ENCODE measurements around the gene SLFN12L. TPM values are rescaled to one million over a fixed set of nuclear protein-coding genes. Genes with fewer than 3 reads are reported as not detected.
"Not testable (repeated sequence)": the region's sequence is repeated elsewhere in the genome, so short reads cannot be mapped to it uniquely, and the experiment has no call there.

Gene SLFN12L
- total RNA-seq, 1 donor from 2014 or later = 12.3 TPM

DNA sequence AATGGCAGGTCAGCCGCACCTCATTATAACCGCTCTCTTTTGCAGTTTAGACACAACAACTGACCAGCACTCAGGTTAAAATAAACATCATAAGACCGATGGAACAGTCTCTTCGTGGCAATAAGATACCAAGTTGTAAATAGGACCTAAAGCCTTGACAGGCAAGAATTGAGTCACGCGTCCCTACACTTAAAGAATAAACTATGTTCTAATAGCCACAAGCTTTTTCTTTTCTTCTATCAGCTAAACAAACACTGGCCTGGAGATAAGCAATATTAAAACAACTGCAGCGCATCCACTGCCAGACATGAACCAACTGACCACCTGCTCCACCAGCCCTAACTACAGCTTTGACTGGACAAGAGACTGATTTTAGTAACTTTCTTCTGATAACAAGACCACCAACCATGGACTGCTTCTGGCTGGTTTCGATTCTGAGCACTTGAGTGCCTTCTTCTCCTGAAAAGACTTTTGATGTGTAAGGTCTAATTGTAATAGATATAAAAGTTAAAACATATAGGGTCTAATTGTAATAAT, 17.5 kb downstream of the SLFN12L start:
- no peaks in the 10 kb centered on the region for H3K9me3 ChIP-seq
- H3K36me3 ChIP-seq = no peaks in the 10 kb centered on the region
- no peak overlapping the region for H3K27ac ChIP-seq
- H3K27me3 ChIP-seq = no peaks in the 10 kb centered on the region
- no peaks in the 10 kb centered on the region for H3K4me1 ChIP-seq
- TF ChIP-seq POLR2A (IDR thresholded peaks at IDR 0.05) = no peak
- TF ChIP-seq POLR2AphosphoS5 (IDR thresholded peaks at IDR 0.05; ENCODE audit: insufficient read depth in 1 of 2, low read depth in 1 of 2) = no peak
- TF ChIP-seq, protein P1, sequence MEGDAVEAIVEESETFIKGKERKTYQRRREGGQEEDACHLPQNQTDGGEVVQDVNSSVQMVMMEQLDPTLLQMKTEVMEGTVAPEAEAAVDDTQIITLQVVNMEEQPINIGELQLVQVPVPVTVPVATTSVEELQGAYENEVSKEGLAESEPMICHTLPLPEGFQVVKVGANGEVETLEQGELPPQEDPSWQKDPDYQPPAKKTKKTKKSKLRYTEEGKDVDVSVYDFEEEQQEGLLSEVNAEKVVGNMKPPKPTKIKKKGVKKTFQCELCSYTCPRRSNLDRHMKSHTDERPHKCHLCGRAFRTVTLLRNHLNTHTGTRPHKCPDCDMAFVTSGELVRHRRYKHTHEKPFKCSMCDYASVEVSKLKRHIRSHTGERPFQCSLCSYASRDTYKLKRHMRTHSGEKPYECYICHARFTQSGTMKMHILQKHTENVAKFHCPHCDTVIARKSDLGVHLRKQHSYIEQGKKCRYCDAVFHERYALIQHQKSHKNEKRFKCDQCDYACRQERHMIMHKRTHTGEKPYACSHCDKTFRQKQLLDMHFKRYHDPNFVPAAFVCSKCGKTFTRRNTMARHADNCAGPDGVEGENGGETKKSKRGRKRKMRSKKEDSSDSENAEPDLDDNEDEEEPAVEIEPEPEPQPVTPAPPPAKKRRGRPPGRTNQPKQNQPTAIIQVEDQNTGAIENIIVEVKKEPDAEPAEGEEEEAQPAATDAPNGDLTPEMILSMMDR (IDR thresholded peaks at IDR 0.05) = no peak
- no peak for DNase-seq (ENCODE audit: extremely low spot score in 2 of 2)
- no peak overlapping the region for H3K4me3 ChIP-seq
- intact Hi-C loops (cut with DNase I) = no loop called here

DNA sequence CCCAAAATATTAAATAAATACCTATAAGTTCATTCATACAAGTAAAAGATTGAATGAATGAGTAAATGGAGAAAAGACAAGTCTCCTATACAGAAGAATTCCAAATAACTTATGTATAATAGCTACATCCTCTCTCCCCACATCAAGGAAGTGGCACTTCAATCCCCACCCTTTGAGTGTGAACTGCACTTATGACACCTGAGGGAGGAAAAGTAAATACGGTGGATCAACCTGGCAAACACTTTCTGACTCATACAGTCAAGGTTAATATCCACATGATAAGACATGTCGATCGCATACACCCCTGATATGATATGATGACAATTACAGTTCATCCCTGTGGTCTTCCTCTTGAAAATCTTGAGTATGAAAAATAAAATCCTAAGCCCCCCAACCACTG, 18.0 kb downstream of the SLFN12L start:
- H3K27ac ChIP-seq = no peak overlapping the region
- H3K36me3 ChIP-seq = no peaks in the 10 kb centered on the region
- intact Hi-C loops (cut with DNase I) = no loop called here
- H3K27me3 ChIP-seq = no peaks in the 10 kb centered on the region
- no peak overlapping the region for H3K4me3 ChIP-seq
- no peaks in the 10 kb centered on the region for H3K9me3 ChIP-seq
- H3K4me1 ChIP-seq = no peaks in the 10 kb centered on the region
- TF ChIP-seq POLR2A (IDR thresholded peaks at IDR 0.05) (no peak), POLR2AphosphoS5 (IDR thresholded peaks at IDR 0.05; ENCODE audit: insufficient read depth in 1 of 2, low read depth in 1 of 2) (no peak)
- TF ChIP-seq, protein P1 (IDR thresholded peaks at IDR 0.05) = no peak
- DNase-seq (ENCODE audit: extremely low spot score in 2 of 2) = no peak

DNA sequence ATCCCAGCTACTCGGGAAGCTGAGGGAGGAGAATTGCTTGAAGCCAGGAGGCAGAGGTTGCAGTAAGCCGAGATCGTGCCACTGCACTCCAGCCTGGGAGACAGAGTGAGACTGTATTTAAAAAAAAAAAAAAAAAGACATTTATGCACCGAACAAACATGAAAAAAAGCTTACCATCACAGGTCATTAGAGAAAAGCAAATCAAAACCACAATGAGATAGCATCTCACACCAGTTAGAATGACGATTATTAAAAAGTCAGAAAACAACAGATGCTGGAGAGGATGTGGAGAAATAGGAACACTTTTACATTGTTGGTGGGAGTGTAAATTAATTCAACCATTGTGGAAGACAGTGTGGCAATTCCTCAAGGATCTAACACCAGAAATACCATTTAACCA, 19.0 kb downstream of the SLFN12L start:
- H3K27ac ChIP-seq; H3K4me3 ChIP-seq; intact Hi-C loops (cut with DNase I); H3K9me3 ChIP-seq; H3K27me3 ChIP-seq; H3K36me3 ChIP-seq; H3K4me1 ChIP-seq; DNase-seq (ENCODE audit: extremely low spot score in 2 of 2): not testable (repeated sequence)

DNA sequence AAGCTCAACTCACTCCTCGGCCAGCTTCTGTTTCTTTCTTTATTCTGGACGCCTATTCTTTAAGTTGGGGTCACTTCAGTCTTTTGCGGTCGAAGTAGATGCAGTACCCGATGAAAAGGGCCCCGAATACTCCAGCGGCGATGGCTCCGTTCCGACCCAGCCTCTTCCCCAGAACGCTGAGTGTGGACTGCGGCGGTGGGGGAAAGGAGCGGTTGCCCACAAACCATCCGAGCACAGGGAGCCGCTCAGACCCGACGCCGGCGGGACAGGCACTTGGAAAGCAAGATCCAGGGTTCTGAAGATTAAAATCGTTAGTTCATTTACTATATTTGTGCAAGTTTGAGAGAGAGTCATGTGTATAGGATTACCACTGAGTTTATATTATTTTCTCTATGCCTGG, 22.5 kb downstream of the SLFN12L start:
- TF ChIP-seq POLR2A (IDR thresholded peaks at IDR 0.05) (no peak), POLR2AphosphoS5 (IDR thresholded peaks at IDR 0.05; ENCODE audit: insufficient read depth in 1 of 2, low read depth in 1 of 2) (no peak)
- TF ChIP-seq, protein P1 (IDR thresholded peaks at IDR 0.05) = no peak
- Histone ChIP-seq H3K36me3 (no peaks in the 10 kb centered on the region), H3K4me3 (no peak overlapping the region), H3K27me3 (no peaks in the 10 kb centered on the region), H3K9me3 (no peaks in the 10 kb centered on the region), H3K4me1 (no peaks in the 10 kb centered on the region), H3K27ac (no peak overlapping the region)
- DNase-seq (ENCODE audit: extremely low spot score in 2 of 2) = no peak
- intact Hi-C loops (cut with DNase I) = no loop called here

DNA sequence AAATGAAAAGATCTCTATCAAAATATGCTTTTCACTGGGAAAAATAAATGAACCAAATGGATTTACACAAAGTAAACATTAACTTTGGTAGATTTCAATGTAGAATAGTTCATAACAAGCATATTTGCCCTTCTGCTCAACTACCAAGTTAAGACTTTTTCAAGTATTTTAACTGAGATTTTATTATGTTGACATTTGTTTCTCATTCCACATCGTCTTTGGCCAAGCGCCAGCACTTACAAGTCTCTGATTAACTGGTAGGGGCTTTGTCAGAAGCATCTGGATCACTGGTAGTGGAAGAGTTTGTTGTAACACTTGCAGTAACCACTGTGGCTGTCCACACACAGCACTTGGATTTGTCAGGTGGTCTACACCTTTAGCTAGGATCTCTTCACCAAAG, 22.9 kb downstream of the SLFN12L start:
- no peak overlapping the region for H3K27ac ChIP-seq
- no peaks in the 10 kb centered on the region for H3K9me3 ChIP-seq
- DNase-seq (ENCODE audit: extremely low spot score in 2 of 2) = no peak
- intact Hi-C loops (cut with DNase I) = no loop called here
- TF ChIP-seq POLR2A (IDR thresholded peaks at IDR 0.05) (no peak), POLR2AphosphoS5 (IDR thresholded peaks at IDR 0.05; ENCODE audit: insufficient read depth in 1 of 2, low read depth in 1 of 2) (no peak)
- TF ChIP-seq, protein P1 (IDR thresholded peaks at IDR 0.05) = no peak
- H3K4me3 ChIP-seq = no peak overlapping the region
- H3K4me1 ChIP-seq = no peaks in the 10 kb centered on the region
- H3K36me3 ChIP-seq = no peaks in the 10 kb centered on the region
- H3K27me3 ChIP-seq = no peaks in the 10 kb centered on the region

Data from vagina (tissue), 2 donors.